IMR-90 (cell line): ENCODE data around the gene CDH23. TPM values are rescaled to one million over a fixed set of nuclear protein-coding genes. Genes with fewer than 3 reads are reported as not detected.

Experiments used
- CHD1 ChIP-seq: IDR thresholded peaks from 2 replicates; pipeline ENCODE4 v1.6.1; 2012; ENCODE audit warnings: low read depth, low read length, improper control_type of control experiment
- ELK1 ChIP-seq: fragments of 150-350 bp; IDR thresholded peaks from 2 replicates; pipeline ENCODE4 v1.6.1; 2016; ENCODE audit warnings: low read depth, mild to moderate bottlenecking, low read length, moderate library complexity, borderline replicate concordance
- polyA plus RNA-seq, 3 experiments: library from polyadenylated mRNA; depleted of rRNA; stranded (reverse); fragments of >200 nt; gene quantifications; 2 replicates each; pipeline ENCODE4 v1.2.3, GENCODE V29; 2012; ENCODE audit warnings: low replicate concordance in 1 of 3
- total RNA-seq: library from RNA; depleted of rRNA; stranded (reverse); fragments of >200 nt; gene quantifications from 2 replicates; pipeline ENCODE4 v1.2.3, GENCODE V29; 2012

Gene CDH23
- total and polyA plus RNA-seq, 2 of the 4 experiments (the other 2 are of a cell fraction): under 0.01 to 0.03 TPM

GRCh38 chr10:71773221-71773971 lies 376.7 kb downstream of the CDH23 start, which contains the start of gene VSIR (continued):
- TF ChIP-seq ELK1 (no peak), CHD1 (no peak)
